Skeletal muscle tissue (tissue), 4 donors: ENCODE measurements around the gene LTBP1. TPM values are rescaled to one million over a fixed set of nuclear protein-coding genes. Genes with fewer than 3 reads are reported as not detected.
"Not testable (repeated sequence)": the region's sequence is repeated elsewhere in the genome, so short reads cannot be mapped to it uniquely, and the experiment has no call there.

ENCODE experiments used
- H3K27ac ChIP-seq: one replicate; pipeline ENCODE4 v1.7.0; 2013; ENCODE audit warnings: mild to moderate bottlenecking, low read depth, low read length, inconsistent platforms
- H3K27me3 ChIP-seq, 3 donors: one replicate each; pipeline ENCODE4 v1.7.0; 2013; ENCODE audit warnings: low read length in 3 of 3; ENCODE audit not compliant: control insufficient read depth in 3 of 3, insufficient read depth in 3 of 3
- H3K36me3 ChIP-seq, 3 donors: one replicate each; pipeline ENCODE4 v1.7.0; 2013; ENCODE audit warnings: low read length in 3 of 3; ENCODE audit not compliant: control insufficient read depth in 3 of 3, insufficient read depth in 3 of 3
- H3K4me1 ChIP-seq, 3 donors: one replicate each; pipeline ENCODE4 v1.7.0; 2013; ENCODE audit warnings: low read length in 3 of 3, mild to moderate bottlenecking in 3 of 3; ENCODE audit not compliant: control insufficient read depth in 3 of 3, insufficient read depth in 3 of 3
- H3K4me3 ChIP-seq, 3 donors: one replicate each; pipeline ENCODE4 v1.7.0; 2013; ENCODE audit warnings: low read length in 3 of 3
- H3K9ac ChIP-seq, 3 donors: one replicate each; pipeline ENCODE4 v1.7.0; 2013; ENCODE audit warnings: low read length in 3 of 3, mild to moderate bottlenecking in 3 of 3, moderate library complexity in 2 of 3, low read depth in 1 of 3
- H3K9me3 ChIP-seq, 3 donors: one replicate each; pipeline ENCODE4 v1.7.0; 2013; ENCODE audit warnings: low read length in 3 of 3; ENCODE audit not compliant: control insufficient read depth in 3 of 3
- total RNA-seq: library from RNA; depleted of rRNA; stranded (reverse); fragments of >200 nt; gene quantifications from one replicate; pipeline ENCODE4 v1.2.3, GENCODE V29; 2014
- donor health status: Osteomylitis.

The LTBP1 gene
- total RNA-seq, 1 donor from 2014 or later, result 78.8 TPM

- H3K4me3 ChIP-seq, result no peak overlapping the region
- no peak overlapping the region for H3K27ac ChIP-seq
Measured at GRCh38 chr2:32977228-32977758, 30.5 kb downstream of the LTBP1 start.

GRCh38 chr2:32981612-32982011 is 34.9 kb downstream of the LTBP1 start:
- H3K9ac ChIP-seq, result no peak overlapping the region
- H3K27me3 ChIP-seq, result no peaks in the 10 kb centered on the region
- H3K27ac ChIP-seq, result no peak overlapping the region
- H3K4me1 ChIP-seq, result peaks cover 5 to 7% (median 5%) of the 10 kb centered on the region in 3 donors
- no peaks in the 10 kb centered on the region for H3K36me3 ChIP-seq
- no peaks in the 10 kb centered on the region for H3K9me3 ChIP-seq
- no peak overlapping the region for H3K4me3 ChIP-seq

More at GRCh38 chr2:32977228-32977758, 30.5 kb downstream of the LTBP1 start:
- no peaks in the 10 kb centered on the region for H3K27me3 ChIP-seq
- no peaks in the 10 kb centered on the region for H3K36me3 ChIP-seq
- H3K4me1 ChIP-seq, result peaks cover 5 to 7% (median 5%) of the 10 kb centered on the region in 3 donors
- no peaks in the 10 kb centered on the region for H3K9me3 ChIP-seq
- H3K9ac ChIP-seq, result no peak overlapping the region

GRCh38 chr2:32983193-32983924 is 36.6 kb downstream of the LTBP1 start:
- not testable (repeated sequence) for H3K27me3 ChIP-seq, H3K9ac ChIP-seq, H3K4me3 ChIP-seq, H3K4me1 ChIP-seq, H3K36me3 ChIP-seq, H3K9me3 ChIP-seq, H3K27ac ChIP-seq

- Histone ChIP-seq H3K4me3 (no peak overlapping the region), H3K4me1 (no peaks in the 10 kb centered on the region), H3K27me3 (no peaks in the 10 kb centered on the region), H3K36me3 (no peaks in the 10 kb centered on the region), H3K9me3 (peaks cover 0 to 3% (median 0%) of the 10 kb centered on the region in 3 donors), H3K27ac (no peak overlapping the region), H3K9ac (no peak overlapping the region)
Measured at GRCh38 chr2:32986480-32986879, 39.7 kb downstream of the LTBP1 start.

- H3K27ac ChIP-seq, result no peak overlapping the region
- no peaks in the 10 kb centered on the region for H3K4me1 ChIP-seq
- no peaks in the 10 kb centered on the region for H3K27me3 ChIP-seq
- H3K9ac ChIP-seq, result no peak overlapping the region
- no peaks in the 10 kb centered on the region for H3K36me3 ChIP-seq
- peaks cover 0 to 3% (median 0%) of the 10 kb centered on the region in 3 donors for H3K9me3 ChIP-seq
- no peak overlapping the region for H3K4me3 ChIP-seq
Measured at GRCh38 chr2:32988525-32988924, 41.8 kb downstream of the LTBP1 start.

GRCh38 chr2:32990556-32990955 is 43.8 kb downstream of the LTBP1 start:
- H3K9ac ChIP-seq, result no peak overlapping the region
- H3K36me3 ChIP-seq, result no peaks in the 10 kb centered on the region
- no peaks in the 10 kb centered on the region for H3K27me3 ChIP-seq
- H3K4me1 ChIP-seq, result no peaks in the 10 kb centered on the region
- H3K27ac ChIP-seq, result no peak overlapping the region
- peaks cover 0 to 3% (median 0%) of the 10 kb centered on the region in 3 donors for H3K9me3 ChIP-seq
- H3K4me3 ChIP-seq, result no peak overlapping the region

- Histone ChIP-seq H3K36me3 (no peaks in the 10 kb centered on the region), H3K4me3 (no peak overlapping the region), H3K4me1 (no peaks in the 10 kb centered on the region), H3K9me3 (peaks cover 0 to 3% (median 0%) of the 10 kb centered on the region in 3 donors), H3K27me3 (no peaks in the 10 kb centered on the region), H3K9ac (no peak overlapping the region), H3K27ac (no peak overlapping the region)
Measured at GRCh38 chr2:32991091-32991845, 44.5 kb downstream of the LTBP1 start.

GRCh38 chr2:32993005-32993539 is 46.3 kb downstream of the LTBP1 start:
- no peaks in the 10 kb centered on the region for H3K9me3 ChIP-seq
- no peaks in the 10 kb centered on the region for H3K36me3 ChIP-seq
- no peak overlapping the region for H3K4me3 ChIP-seq
- no peak overlapping the region for H3K9ac ChIP-seq
- no peaks in the 10 kb centered on the region for H3K4me1 ChIP-seq
- no peaks in the 10 kb centered on the region for H3K27me3 ChIP-seq
- no peak overlapping the region for H3K27ac ChIP-seq

- Histone ChIP-seq H3K9ac (no peak overlapping the region), H3K27ac (no peak overlapping the region)
Measured at GRCh38 chr2:32997705-32998104, 51.0 kb downstream of the LTBP1 start.

GRCh38 chr2:33000986-33001385 is 54.2 kb downstream of the LTBP1 start:
- no peak overlapping the region for H3K9ac ChIP-seq
- H3K27ac ChIP-seq, result no peak overlapping the region
- H3K4me3 ChIP-seq, result no peak overlapping the region
- no peaks in the 10 kb centered on the region for H3K4me1 ChIP-seq
- H3K36me3 ChIP-seq, result no peaks in the 10 kb centered on the region
- no peaks in the 10 kb centered on the region for H3K27me3 ChIP-seq
- no peaks in the 10 kb centered on the region for H3K9me3 ChIP-seq

More at GRCh38 chr2:32997705-32998104, 51.0 kb downstream of the LTBP1 start:
- Histone ChIP-seq H3K36me3 (no peaks in the 10 kb centered on the region), H3K4me3 (no peak overlapping the region), H3K4me1 (no peaks in the 10 kb centered on the region), H3K27me3 (no peaks in the 10 kb centered on the region), H3K9me3 (no peaks in the 10 kb centered on the region)
